Ascending aorta (tissue), 2 donors: Measurements from ENCODE around the gene HPCA. TPM values are rescaled to one million over a fixed set of nuclear protein-coding genes. Genes with fewer than 3 reads are reported as not detected.
A peak's percentile ranks its signal among the peaks of the same experiment; 100 is the strongest.

ENCODE experiments used
- DNase-seq, 2 donors: peaks; one replicate each; pipeline ENCODE4 v3.0.0-alpha.2; 2019; ENCODE audit warnings: low spot score in 2 of 2
- H3K27ac ChIP-seq, 2 donors: fragments of 200-600 bp; sonication (generic); one replicate each; pipeline ENCODE4 v1.5.1; 2016 to 2017; ENCODE audit warnings: mild to moderate bottlenecking in 1 of 2
- H3K27me3 ChIP-seq: fragments of 200-600 bp; sonication (generic); one replicate; pipeline ENCODE4 v1.5.1; 2017
- H3K36me3 ChIP-seq, 2 donors: fragments of 200-600 bp; sonication (generic); one replicate each; pipeline ENCODE4 v1.5.1; 2016
- H3K4me1 ChIP-seq, 2 donors: fragments of 200-600 bp; sonication (generic); one replicate each; pipeline ENCODE4 v1.5.1; 2016 to 2017; ENCODE audit warnings: mild to moderate bottlenecking in 1 of 2
- H3K4me3 ChIP-seq, 2 donors: fragments of 200-600 bp; sonication (generic); one replicate each; pipeline ENCODE4 v1.5.1; 2016 to 2017; ENCODE audit warnings: mild to moderate bottlenecking in 1 of 2
- H3K9me3 ChIP-seq, 2 donors: fragments of 200-600 bp; sonication (generic); one replicate each; pipeline ENCODE4 v1.5.1; 2016
- CTCF ChIP-seq, 3 experiments: fragments of 200-600 bp in 2 of 3; fragments of 450-650 bp in 1 of 3; sonication (generic) in 2 of 3; IDR thresholded peaks; one replicate each; pipeline ENCODE4 v1.5.1; 2016 to 2019; ENCODE audit warnings: antibody characterized with exemption in 3 of 3, mild to moderate bottlenecking in 1 of 3, moderate library complexity in 1 of 3
- intact Hi-C: fragments of 100-400 bp; cut with DNase I; formaldehyde crosslinking; loops from one replicate; pipeline ENCODE4 v1.15.1; 2023
- total RNA-seq: library from RNA; depleted of rRNA; stranded (reverse); fragments of >200 nt; gene quantifications from one replicate; pipeline ENCODE4 v1.1.0, GENCODE V29; 2016

The HPCA gene
- total RNA-seq, 1 donor from 2014 or later, result not detected

GRCh38 chr1:32917521-32917920, 31.2 kb downstream of the HPCA start:
- no peak for DNase-seq
- Histone ChIP-seq H3K4me3 (no peak overlapping the region), H3K4me1 (peaks cover 0 to 4% of the 10 kb centered on the region in 2 donors), H3K36me3 (no peaks in the 10 kb centered on the region), H3K9me3 (no peaks in the 10 kb centered on the region), H3K27ac (no peak overlapping the region), H3K27me3 (no peaks in the 10 kb centered on the region)
- no peak for TF ChIP-seq CTCF (IDR thresholded peaks at IDR 0.05)
- intact Hi-C loops, result no loop called here

- no peak for DNase-seq
- H3K9me3 ChIP-seq, result no peaks in the 10 kb centered on the region
- peaks cover 0 to 4% of the 10 kb centered on the region in 2 donors for H3K4me1 ChIP-seq
- intact Hi-C loops, result no loop called here
- no peak for TF ChIP-seq CTCF (IDR thresholded peaks at IDR 0.05)
- H3K27me3 ChIP-seq, result no peaks in the 10 kb centered on the region
- H3K36me3 ChIP-seq, result no peaks in the 10 kb centered on the region
- no peak overlapping the region for H3K4me3 ChIP-seq
- H3K27ac ChIP-seq, result no peak overlapping the region
Measured at GRCh38 chr1:32918179-32918578, 31.9 kb downstream of the HPCA start.

- no peaks in the 10 kb centered on the region for H3K36me3 ChIP-seq
- no peak for DNase-seq
- H3K27me3 ChIP-seq, result no peaks in the 10 kb centered on the region
- intact Hi-C loops, result no loop called here
- H3K4me1 ChIP-seq, result peaks cover 0 to 4% of the 10 kb centered on the region in 2 donors
- TF ChIP-seq CTCF (IDR thresholded peaks at IDR 0.05), result no peak
- no peaks in the 10 kb centered on the region for H3K9me3 ChIP-seq
- no peak overlapping the region for H3K27ac ChIP-seq
- no peak overlapping the region for H3K4me3 ChIP-seq
Measured at GRCh38 chr1:32919811-32920733, 33.8 kb downstream of the HPCA start.

GRCh38 chr1:32920833-32921232, 34.5 kb downstream of the HPCA start:
- Histone ChIP-seq H3K4me3 (no peak overlapping the region), H3K27me3 (no peaks in the 10 kb centered on the region), H3K36me3 (no peaks in the 10 kb centered on the region), H3K4me1 (peaks cover 0 to 4% of the 10 kb centered on the region in 2 donors), H3K9me3 (no peaks in the 10 kb centered on the region), H3K27ac (no peak overlapping the region)
- DNase-seq, result peak in 1 of 2 donors; percentile 82
- intact Hi-C loops, result no loop called here
- TF ChIP-seq CTCF (IDR thresholded peaks at IDR 0.05), result no peak

GRCh38 chr1:32924881-32925344, 38.6 kb downstream of the HPCA start:
- H3K27me3 ChIP-seq, result no peaks in the 10 kb centered on the region
- no peak overlapping the region for H3K27ac ChIP-seq
- H3K9me3 ChIP-seq, result no peaks in the 10 kb centered on the region
- no peak for DNase-seq
- H3K36me3 ChIP-seq, result no peaks in the 10 kb centered on the region
- TF ChIP-seq CTCF (IDR thresholded peaks at IDR 0.05), result no peak
- peaks cover 0 to 4% of the 10 kb centered on the region in 2 donors for H3K4me1 ChIP-seq
- H3K4me3 ChIP-seq, result no peak overlapping the region
- intact Hi-C loops, result no loop called here
